Prostate gland (tissue), 2 donors: ENCODE measurements around the gene ASAP3. TPM values are rescaled to one million over a fixed set of nuclear protein-coding genes. Genes with fewer than 3 reads are reported as not detected.

Experiments
- DNase-seq: peaks from one replicate; pipeline ENCODE4 v3.0.0-alpha.2; 2019; ENCODE audit warnings: low spot score
- H3K27ac ChIP-seq, 2 donors: fragments of 200-600 bp; sonication (generic); 2 replicates each; pipeline ENCODE4 v1.5.1; 2017 to 2019
- H3K27me3 ChIP-seq: fragments of 200-600 bp; sonication (generic); replicated peaks from 2 replicates; pipeline ENCODE4 v1.5.1; 2019; ENCODE audit not compliant: insufficient read depth
- H3K36me3 ChIP-seq, 2 donors: fragments of 200-600 bp; sonication (generic); 1 replicate in 1 of 2; 2 replicates in 1 of 2; pipeline versions ENCODE4 v1.5.1 to v1.8.1; 2017 to 2019
- H3K4me1 ChIP-seq: fragments of 200-600 bp; sonication (generic); replicated peaks from 2 replicates; pipeline ENCODE4 v1.5.1; 2019
- H3K4me3 ChIP-seq, 2 donors: fragments of 200-600 bp; sonication (generic); 2 replicates each; pipeline ENCODE4 v1.5.1; 2017 to 2019
- H3K9me3 ChIP-seq: fragments of 200-600 bp; sonication (generic); 2 replicates; pipeline ENCODE4 v1.5.1; 2017
- CTCF ChIP-seq, 4 experiments: fragments of 200-600 bp in 2 of 4; fragments of 450-650 bp in 2 of 4; sonication (generic) in 2 of 4; IDR thresholded peaks; 1 replicate in 3 of 4; 2 replicates in 1 of 4; pipeline ENCODE4 v1.5.1; 2016 to 2019; ENCODE audit warnings: antibody characterized with exemption in 4 of 4, mild to moderate bottlenecking in 2 of 4, moderate library complexity in 2 of 4
- POLR2A ChIP-seq: fragments of 450-650 bp; IDR thresholded peaks from one replicate; pipeline ENCODE4 v1.6.1; 2016; ENCODE audit warnings: antibody characterized with exemption, mild to moderate bottlenecking
- POLR2AphosphoS5 ChIP-seq: sonication (generic); formaldehyde crosslinking; IDR thresholded peaks from one replicate; pipeline ENCODE4 v1.6.1; 2017; ENCODE audit warnings: antibody characterized with exemption
- WGBS: methylation state at CpG from one replicate; pipeline ENCODE4 v1.1.5; 2018; 5-methylcytosine and 5-hydroxymethylcytosine counted together
- intact Hi-C: fragments of 100-400 bp; cut with DNase I; formaldehyde crosslinking; loops from one replicate; pipeline ENCODE4 v1.14.2; 2022
- total RNA-seq, 2 donors: library from RNA; depleted of rRNA; stranded (reverse); fragments of >200 nt; gene quantifications; one replicate each; pipeline ENCODE4 v1.1.0, GENCODE V29; 2016

ASAP3 gene
- total RNA-seq, 2 donors from 2014 or later: 76.5 to 83.1 TPM

GRCh38 chr1:23449958-23450357, 34.0 kb downstream of the ASAP3 start:
- no peak for TF ChIP-seq POLR2A
- no peak for TF ChIP-seq POLR2AphosphoS5
- TF ChIP-seq CTCF (IDR thresholded peaks at IDR 0.05): no peak
- 81% methylated on average over 4 of the region's 4 CpGs for WGBS
- Histone ChIP-seq H3K4me3 (no peak overlapping the region), H3K36me3 (no peaks in the 10 kb centered on the region), H3K4me1 (peaks cover 22% of the 10 kb centered on the region), H3K9me3 (no peaks in the 10 kb centered on the region), H3K27me3 (no peaks in the 10 kb centered on the region), H3K27ac (no peak overlapping the region)
- intact Hi-C loops: no loop called here
- DNase-seq: peak; percentile 43

- Histone ChIP-seq H3K4me1 (peaks cover 22% of the 10 kb centered on the region), H3K9me3 (no peaks in the 10 kb centered on the region), H3K27me3 (no peaks in the 10 kb centered on the region), H3K27ac (no peak overlapping the region), H3K36me3 (no peaks in the 10 kb centered on the region), H3K4me3 (no peak overlapping the region)
- intact Hi-C loops: no loop called here
- 51% methylated on average over 6 of the region's 6 CpGs for WGBS
- no peak for TF ChIP-seq POLR2AphosphoS5
- TF ChIP-seq CTCF (IDR thresholded peaks at IDR 0.05): no peak
- no peak for TF ChIP-seq POLR2A
- no peak for DNase-seq
Measured at GRCh38 chr1:23449306-23449705, 34.7 kb downstream of the ASAP3 start.

GRCh38 chr1:23448846-23449245, 35.1 kb downstream of the ASAP3 start:
- Histone ChIP-seq H3K36me3 (no peaks in the 10 kb centered on the region), H3K4me1 (peaks cover 22% of the 10 kb centered on the region), H3K4me3 (no peak overlapping the region), H3K9me3 (no peaks in the 10 kb centered on the region), H3K27ac (no peak overlapping the region), H3K27me3 (no peaks in the 10 kb centered on the region)
- TF ChIP-seq POLR2A (no peak), CTCF (IDR thresholded peaks at IDR 0.05) (no peak), POLR2AphosphoS5 (no peak)
- WGBS: 88% methylated on average over 1 of the region's 1 CpG
- intact Hi-C loops: no loop called here
- DNase-seq: no peak

GRCh38 chr1:23446661-23447310, 37.2 kb downstream of the ASAP3 start:
- Histone ChIP-seq H3K4me3 (no peak overlapping the region), H3K9me3 (no peaks in the 10 kb centered on the region), H3K27ac (no peak overlapping the region), H3K4me1 (peaks cover 11% of the 10 kb centered on the region), H3K27me3 (no peaks in the 10 kb centered on the region), H3K36me3 (peaks cover 0 to 7% of the 10 kb centered on the region in 2 donors)
- DNase-seq: no peak
- TF ChIP-seq POLR2A (no peak), CTCF (IDR thresholded peaks at IDR 0.05) (no peak), POLR2AphosphoS5 (no peak)
- 75% methylated on average over 8 of the region's 8 CpGs for WGBS
- intact Hi-C loops: no loop called here
